ENCODE data around the gene KRT33A. TPM values are rescaled to one million over a fixed set of nuclear protein-coding genes. Genes with fewer than 3 reads are reported as not detected.
A peak's percentile ranks its signal among the peaks of the same experiment; 100 is the strongest.

KRT33A gene
- total RNA-seq, 1 donor from 2014 or later = not detected

DNA sequence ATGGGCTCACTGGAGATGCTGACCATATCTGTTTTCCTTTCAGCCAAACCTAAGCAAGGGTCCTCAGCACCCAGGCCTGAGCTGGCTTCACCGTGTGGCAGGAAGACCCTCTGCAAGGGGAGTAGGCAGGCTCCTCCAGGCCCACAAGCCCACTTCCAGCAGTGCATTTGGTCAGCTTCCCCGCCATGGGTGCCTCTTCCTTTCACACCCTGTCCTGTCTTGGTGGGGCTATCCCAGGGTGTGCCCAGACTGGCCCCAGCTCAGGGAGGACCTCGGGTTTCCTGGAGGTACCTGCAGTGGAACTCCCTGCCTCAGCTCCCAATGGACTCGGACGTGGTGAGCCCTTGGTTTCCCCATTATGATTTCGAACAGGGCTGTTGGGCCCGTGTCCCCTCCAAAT lies 22.4 kb downstream of the KRT33A start:
- DNase-seq = no peak

DNA sequence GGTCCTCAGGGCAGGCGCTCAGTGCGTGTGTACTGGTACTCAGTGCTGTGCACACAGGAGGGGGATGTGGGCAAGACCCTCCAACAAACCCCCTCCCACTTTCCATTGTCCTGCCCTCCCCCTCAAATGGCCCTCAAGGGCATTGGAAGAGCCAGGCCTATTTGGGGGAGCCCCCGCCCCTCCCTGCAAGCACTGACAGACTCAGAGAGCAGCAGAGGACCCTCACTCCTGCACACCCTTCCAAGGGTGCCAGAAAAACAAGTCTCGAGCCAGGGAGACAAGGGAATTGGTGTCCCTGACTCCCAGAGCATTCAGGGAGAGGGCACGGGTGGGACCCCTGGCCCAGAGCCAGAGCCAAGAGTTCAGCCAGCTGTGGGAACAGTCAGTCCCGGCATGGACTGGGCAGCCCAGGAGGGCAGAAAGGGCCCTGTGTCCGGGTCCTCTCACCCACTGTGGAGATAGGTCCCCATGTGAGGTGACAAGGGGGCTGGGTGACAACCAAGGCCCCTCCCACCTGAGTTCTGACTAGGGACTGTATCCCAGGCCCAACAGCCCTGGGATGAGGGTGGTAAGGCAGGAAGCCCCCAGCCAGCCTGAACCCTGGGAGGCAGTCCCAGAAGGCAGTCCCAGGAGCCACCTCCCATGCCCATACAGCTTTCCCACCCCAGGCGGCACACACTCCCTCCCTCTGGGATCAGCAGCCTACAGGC lies 23.1 kb downstream of the KRT33A start:
- DNase-seq = no peak

DNA sequence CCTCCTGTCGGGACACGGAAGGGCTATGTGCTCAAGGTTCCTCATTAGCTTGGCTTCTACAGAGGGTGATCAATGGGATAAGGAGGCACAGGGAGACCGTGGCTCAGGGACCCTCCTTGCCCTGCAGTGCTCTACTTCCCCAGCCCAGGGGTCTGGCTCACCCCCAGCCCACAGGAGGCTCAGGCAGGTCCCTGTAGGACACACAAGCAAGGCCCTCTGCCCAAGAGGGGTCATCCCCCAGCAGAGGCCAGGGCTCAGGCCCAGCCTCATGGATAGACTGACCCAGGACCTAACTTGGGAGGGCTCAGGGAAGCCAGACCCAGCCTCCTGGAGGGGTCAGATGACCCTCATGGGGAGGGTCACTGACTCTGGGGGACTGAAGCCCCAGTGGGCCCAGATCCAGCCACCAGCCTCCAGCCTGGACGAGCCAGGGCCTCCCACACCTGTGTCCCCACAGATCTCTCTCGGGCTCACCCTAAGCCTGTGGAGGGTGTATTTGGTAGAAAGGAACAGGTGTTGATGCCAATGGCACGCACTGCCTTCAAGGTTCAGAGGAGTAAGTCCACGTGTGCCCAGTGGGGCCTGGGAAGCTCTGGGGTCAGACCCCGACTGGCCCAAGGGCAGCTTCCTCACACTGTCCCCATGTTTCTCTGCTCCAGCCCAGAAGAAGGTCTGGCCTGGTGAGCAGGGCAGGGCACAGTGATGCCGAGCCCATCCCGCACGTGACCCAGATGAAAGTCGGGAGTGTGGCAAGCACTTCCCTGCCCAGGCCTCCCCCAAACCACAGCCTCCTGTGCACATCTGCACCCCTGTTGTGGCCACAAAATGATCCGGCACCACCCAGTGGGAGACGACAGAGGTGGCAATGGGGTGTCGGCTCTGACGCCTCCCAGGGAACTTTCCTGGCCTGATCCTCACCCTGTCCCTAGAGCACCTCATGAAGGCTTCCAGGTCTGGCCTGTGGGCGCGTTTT lies 24.2 kb downstream of the KRT33A start:
- DNase-seq = no peak

DNA sequence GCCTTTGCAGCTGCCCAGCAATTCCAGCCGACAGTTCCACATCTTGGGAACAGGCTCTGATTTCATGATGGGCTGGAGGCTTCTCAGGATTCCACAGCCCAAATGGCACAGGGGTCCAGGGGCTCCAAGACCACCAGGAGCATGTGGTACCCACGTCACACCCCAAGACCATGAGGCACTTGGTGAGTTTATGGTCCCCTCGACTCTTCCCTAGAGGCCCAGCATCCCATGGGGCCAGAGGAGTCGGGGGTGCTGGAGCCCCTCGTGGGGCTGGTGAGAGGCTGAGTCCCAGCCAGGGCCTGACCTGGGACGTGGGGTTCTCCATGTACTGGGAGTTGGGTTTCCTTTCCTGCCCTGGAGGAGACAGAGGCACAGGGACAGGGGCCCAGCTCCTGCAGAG lies 25.0 kb downstream of the KRT33A start:
- no peak for DNase-seq

DNA sequence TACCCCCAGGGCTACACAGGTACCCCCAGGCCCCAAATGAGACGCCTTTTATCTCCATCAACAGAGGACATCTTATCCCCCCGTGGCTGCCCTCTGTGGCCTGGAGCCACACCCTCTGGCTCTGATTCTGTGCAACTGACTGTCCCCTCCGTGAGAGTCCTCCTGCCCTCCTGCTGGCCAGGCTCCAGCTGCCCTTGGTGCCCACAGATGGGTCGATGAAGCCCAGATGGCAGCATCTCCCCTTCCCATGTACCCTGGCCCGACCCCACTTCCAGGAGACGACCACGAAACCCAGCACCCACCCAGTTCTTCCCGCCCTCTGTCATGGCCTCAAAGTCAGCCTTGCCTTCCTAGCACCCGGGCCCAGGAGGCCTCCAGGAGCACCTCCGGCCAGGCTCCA lies 25.5 kb downstream of the KRT33A start:
- no peak for DNase-seq

DNA sequence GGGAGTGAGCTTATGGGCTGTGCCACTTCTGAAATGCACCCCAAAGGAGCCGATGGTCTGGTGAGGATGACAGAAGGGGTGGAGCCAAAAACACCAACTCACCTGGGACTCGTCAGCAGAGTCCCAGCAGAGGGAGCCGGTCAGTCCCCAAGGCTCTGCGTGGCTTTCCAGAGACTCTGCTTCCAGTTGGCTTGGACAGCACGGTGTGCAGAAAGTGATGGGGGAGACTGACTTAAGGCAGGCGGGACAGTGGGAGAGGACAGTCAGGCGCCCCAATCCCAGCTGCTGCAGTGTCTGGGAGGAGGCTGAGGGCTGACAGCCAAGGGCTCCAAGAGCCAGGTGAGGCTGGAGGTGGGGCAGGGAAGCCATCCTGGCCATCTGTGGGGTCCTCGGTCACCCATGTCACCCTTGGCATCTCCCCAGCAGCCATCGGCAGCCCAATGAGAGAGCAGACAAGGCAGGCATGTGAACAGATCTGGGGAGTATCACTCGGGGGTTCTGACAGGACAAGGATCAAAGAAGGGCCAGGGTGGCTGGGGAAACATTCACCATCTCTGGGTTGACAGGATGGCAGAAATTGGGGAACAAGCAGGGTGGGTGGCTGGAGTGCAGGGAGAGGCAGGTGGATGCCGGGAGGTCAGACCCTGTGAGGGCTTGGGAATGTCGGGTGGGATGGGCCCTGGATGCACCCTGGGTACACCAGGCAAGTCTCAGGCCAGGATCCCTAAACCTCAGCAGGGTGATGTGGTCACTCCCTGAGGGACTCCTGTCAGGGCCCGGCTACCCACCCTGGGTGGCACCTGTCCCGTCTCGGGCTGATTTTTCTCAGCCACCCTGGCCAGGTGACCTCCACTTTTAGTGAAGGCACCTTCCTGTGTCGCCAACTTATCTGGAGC lies 26.2 kb downstream of the KRT33A start:
- no peak for DNase-seq

DNA sequence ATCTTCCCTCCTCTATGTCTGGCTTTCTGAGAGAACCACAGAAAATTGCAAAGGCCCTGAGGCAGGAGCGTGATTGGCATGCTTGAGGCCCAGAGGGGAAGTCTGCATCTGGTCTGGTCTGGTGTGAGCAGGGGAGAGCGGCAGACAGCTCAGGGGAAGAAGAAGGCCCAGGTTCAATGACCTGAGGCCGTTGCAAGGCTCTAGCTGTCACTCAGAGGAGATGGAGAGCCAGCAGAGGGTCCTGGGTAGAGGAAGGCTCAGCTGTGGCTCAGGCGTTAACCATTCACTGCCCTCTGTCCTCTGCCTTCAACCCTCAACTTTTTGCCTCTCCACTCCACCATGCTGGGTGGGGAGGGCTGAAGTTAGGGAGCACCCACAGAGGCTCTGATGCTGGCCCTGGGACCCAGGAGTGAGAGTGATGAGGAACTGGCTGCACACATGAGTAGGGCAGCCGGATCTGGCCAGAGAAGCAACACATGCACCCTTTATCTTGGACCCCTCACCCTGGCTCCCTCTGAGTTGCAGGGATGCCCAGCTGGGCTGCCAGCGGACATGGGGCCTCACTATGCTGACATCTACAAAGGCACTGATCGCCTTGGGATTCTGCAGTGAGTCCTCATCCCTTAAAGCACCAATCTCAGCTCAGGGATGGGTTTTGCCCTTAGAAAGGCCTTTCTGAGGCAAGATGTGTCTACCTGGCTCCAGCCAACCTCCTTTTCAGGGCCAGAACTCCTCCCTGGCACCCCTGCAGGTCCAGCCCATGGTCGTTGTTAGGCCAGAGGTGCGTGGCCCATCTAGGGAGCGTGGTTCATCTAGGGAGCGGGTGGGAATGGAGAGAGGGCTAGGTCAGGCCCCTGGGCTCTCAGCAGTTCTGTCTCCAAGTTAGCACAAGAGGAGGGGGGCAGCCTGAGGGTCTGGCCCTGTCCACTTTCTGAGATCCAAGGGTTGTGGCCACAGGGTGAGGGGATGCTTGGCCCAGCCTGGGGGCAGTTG lies 27.4 kb downstream of the KRT33A start:
- no peak for DNase-seq

DNA sequence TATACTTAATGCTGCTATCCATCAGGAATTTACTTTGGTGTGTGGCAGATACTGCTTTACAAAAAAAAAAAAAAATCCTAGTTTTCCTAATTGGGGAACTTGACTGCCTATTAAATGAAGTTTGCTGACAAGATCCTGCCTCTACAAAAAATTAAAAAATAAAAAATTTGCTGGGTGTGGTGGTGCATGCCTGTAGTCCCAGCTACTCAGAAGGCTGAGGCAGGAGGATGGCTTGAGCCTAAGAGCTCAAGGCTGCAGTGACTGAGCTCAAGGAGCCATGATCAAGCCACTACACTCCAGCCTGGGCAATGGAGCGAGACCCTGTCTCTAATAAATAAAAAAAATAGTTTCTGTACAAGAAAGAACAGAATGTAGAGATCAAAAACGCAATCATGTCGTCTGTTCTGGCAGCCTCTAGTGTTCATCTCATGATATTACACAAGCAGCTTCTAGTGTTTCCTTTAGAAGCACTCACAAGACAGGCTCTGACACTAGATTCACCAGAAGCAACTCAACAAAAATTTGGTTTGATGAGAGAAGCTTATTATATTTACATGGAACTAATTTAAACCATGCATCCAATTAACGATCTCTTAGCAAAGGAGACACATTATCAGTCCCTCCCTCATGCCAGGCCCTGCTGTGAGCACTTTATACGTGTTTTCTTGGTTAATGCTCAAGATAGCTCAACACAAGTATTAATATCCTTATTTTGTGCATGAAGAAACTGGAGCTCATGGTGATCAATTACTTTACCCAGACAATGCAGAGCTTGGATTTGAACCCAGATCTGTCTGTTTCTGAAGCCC lies 28.3 kb downstream of the KRT33A start:
- no peak for DNase-seq

DNA sequence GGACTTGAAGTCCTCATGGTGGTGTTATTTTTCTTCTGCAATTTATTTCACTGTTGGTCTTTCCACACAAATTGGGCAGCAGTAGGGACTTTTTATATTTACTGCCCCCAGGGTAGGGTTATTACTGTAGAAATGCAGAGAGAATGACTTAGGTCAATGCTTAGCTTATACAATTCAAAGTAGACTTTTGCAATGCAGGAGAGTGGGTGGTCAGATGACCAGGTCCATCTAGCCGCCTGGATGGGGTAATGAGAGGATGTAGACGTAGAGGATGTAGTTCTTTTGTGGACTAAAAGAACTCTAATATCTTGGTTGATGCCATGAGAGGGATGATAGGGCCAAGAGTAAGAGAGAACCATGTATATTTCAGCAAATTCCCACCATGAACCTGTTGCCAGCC lies 32.4 kb downstream of the KRT33A start:
- DNase-seq = no peak

DNA sequence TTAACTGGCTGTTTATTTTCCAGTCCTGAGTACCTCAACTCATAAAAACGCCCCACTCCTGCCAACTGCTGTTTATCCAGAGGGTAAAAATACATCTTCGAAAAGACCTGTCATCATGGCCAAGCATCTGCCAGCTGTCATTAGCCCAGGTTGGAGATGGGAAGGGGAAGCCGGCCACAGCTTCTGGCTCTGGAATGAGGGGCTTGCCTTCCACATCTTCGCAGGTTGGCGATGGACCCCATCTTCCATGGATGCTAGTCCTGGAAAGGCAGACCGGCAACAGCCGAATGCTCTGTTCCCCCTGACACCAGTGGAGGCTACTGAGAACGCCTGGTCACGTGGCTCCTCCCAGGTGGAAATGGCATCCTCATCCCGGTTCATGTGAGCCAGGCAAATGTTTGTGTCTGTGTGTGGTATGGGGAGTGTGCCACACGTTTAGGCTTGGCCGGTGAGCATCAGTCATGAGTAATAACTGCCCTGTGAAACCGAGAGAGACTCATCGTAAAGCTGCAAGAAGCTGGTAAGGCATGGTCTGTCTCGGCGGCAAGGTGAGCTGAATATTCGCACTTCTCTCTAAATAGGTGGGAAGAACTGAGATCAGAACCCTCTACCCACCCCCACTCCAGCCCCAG lies 34.7 kb downstream of the KRT33A start:
- no peak for DNase-seq

DNA sequence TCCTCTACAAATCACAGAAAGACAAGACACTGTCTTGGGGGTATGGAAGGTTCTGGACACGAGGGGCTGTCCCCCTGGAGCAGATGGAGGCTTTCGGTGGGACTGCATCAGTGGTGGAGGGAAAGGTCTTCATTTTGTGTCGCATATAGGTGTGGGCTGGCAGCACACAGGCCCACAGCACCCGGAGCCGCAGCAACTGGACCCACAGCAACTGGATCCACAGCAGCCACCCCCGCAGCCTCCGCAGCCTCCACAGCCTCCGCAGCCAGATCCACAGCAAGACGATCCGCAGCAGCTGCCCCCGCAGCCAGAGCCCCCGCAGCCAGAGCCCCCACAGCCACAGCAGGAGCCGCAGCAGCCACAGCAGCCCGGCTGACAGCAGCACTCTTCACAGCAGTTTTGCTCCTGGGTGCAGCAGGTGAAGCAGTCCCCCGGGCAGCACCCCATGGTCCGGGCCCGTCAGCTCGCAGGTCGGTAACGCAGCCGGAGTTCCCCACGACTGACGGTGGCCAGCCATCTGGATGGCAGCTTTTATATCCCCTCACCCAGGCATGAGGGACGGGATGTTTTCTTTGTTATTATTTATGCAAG lies 35.3 kb downstream of the KRT33A start, which contains the start of gene KRTAP17-1:
Gene KRTAP17-1 (minus strand): TSS at position 507 of the 591 bp plus-strand sequence. CDS start 60 bp downstream, at position 447.
- DNase-seq = no peak

DNA sequence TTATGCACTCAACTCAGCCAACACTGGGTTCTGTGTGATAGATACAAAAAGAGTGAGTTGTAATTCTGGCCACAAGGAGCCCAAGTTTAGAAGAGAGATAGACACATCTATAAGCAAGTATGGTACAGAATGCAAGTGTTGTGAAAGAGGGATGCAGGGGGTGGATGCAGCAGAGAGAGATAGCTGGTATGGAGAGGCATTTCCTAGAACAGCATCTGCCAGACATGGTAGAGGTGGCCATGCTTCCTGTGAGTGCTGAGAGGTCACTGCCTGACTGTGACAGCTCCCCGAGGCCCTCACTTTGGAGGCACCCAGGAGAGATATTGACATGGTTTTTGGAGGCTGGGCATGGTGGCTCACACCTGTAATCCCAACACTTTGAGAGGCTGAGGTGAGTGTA lies 39.5 kb downstream of the KRT33A start:
- no peak for DNase-seq

DNA sequence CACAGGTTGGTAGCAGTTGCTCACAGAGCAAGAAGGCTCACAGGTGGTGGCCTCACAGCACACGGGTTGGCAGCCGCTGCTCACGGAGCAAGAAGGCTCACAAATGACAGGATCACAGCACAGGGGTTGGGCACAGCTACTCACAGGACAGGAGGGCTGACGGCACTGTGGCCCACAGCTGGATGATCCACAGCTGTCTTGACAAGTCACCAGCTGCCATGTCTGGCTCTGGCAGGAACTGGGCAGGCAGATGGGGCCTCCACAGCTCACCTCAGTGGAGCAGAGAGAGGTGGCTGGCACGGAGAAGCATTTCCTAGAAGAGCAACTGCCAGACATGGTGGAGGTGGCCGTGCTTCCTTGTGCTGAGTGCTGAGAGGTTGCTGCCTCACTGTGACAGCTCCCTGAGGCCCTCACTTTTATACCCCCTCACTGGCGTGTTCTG lies 41.7 kb downstream of the KRT33A start, which contains the start of gene KRTAP16-1:
Gene KRTAP16-1 (minus strand): TSS at position 392 of the 442 bp plus-strand sequence. CDS start 56 bp downstream, at position 336.
- no peak for DNase-seq

DNA sequence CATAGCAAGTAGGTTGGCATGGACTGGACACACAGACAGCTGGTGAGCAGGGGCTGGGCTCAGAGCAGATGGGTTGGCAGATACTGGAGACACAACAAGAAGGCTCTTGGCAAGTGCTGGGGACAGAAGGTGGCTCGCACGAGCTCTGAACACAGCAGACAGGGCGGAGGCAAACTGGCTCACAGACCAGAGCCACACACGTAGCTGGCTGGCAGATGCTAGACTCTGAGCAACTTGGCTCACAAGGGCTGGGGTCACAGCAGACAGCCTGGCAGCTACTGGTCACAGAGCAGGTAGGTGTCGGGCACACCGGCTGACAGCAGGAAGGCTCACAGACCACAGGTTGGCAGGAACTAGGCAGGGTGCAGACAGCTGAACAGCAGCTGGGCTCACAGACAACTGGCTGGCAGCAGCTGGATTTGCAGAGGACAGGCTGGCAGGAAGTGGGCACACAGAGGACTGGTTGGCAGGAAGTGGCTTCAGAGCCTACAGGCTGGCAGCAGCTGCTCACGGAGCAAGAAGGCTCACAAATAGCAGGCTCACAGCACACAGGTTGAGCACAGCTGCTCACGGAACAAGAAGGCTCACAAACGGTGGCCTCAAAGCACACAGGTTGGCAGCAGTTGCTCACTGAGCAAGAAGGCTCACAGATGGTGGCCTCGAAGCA lies 42.2 kb downstream of the KRT33A start:
- peak; percentile 48 for DNase-seq

DNA sequence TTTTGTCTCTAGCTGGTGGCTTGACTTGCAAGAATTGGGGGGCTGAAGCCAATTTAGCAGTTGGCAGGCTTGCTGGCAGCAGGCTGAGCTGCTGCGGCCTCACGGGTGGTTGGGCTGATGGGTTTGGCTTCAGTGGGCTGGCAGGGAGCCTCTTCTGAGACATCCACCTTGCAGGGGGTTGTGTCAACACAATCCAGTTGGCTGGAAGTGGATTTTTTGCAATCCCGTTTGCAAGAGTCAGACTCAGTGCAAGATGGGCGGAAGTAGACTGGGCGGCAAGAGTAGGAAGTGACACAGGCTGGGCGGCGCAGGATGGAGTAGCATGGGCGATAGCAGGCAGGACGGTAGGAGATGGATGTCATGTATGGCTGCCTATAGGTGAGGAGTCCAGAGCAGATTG lies 43.0 kb downstream of the KRT33A start:
- DNase-seq = no peak

DNA sequence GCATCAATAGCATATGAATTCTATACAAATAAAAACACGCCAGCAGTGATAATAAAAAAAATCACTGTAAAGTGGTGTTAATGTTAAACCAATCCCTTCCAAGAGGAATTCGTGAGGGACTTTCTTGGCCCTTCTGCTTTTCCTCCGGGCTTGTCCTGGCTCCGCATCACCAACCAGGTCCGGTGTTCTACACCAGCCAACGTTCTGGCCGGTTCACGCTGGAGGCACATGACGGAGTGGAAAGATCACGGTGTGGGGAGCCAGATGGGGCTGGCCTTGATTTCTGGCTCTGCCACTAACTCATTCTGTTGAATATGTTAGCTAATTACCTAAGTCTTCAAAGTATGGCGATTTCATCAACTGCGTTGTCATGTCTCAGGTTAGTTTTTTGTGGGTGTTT lies 46.5 kb downstream of the KRT33A start:
- no peak for DNase-seq

DNA sequence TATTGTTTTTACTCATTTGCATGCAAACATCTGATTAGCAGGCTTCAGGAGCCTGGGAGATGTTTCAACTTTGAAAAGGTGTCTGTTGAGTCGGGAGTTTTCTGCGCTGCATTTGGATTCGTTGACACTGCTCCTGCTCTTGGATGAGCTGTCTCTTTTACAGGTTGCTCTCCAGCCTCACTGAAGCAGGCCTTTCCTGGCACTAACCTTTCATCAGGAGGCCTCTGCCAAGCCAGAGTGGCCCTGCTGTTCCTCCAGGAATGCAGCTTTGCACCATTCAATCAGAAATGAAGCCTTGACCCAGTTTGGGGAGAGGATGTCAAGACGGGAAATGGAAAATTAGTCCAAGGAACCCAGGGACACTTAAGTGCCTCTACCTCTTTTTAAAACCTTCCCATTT lies 47.6 kb downstream of the KRT33A start:
- no peak for DNase-seq

Measured in occipital lobe (tissue), 2 donors.